GM10248 (cell line): ENCODE results near the gene CYP26C1.

Source experiments
- CTCF ChIA-PET: fragments of 300-600 bp; sonication (Branson Sonifier 250); formaldehyde crosslinking; extraction: SDS; loops from one replicate; lab custom pipeline; 2021; ENCODE audit warnings: antibody characterized with exemption; lab: Yijun Ruan, JAX
- POLR2A ChIA-PET: fragments of 350-650 bp; sonication (Branson Sonifier 250); formaldehyde crosslinking; extraction: SDS; loops from one replicate; lab custom pipeline; 2020; ENCODE audit warnings: antibody characterized with exemption; lab: Yijun Ruan, JAX
- DNase-seq: peaks from one replicate; pipeline ENCODE4 v3.0.0; 2012; ENCODE audit errors: extremely low spot score
- CTCF ChIP-seq: IDR thresholded peaks from 2 replicates; pipeline ENCODE4 v1.5.1; 2012; ENCODE audit warnings: mild to moderate bottlenecking, low read depth; ENCODE audit errors: extremely low read depth, missing control alignments, control extremely low read depth

CYP26C1 gene

DNA sequence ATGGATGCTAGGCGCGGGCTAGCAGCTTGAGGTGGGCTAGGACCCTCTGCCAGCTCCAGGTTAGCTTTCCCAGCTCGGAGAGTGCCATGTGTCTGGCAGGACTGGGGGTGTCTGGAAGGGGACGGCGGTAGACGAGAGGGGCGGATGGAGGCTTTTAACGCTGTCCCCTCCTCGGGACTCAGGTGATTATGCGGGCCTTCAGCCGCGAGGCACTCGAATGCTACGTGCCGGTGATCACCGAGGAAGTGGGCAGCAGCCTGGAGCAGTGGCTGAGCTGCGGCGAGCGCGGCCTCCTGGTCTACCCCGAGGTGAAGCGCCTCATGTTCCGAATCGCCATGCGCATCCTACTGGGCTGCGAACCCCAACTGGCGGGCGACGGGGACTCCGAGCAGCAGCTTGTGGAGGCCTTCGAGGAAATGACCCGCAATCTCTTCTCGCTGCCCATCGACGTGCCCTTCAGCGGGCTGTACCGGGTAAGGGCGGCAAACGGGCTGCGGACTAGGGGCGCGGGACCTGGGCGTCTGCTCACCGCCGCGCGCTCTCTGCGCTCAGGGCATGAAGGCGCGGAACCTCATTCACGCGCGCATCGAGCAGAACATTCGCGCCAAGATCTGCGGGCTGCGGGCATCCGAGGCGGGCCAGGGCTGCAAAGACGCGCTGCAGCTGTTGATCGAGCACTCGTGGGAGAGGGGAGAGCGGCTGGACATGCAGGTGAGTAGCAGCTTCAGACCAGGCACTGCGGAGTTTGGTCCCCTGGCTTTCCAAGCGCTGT, 14.2 kb downstream of the CYP26C1 start:
- DNase-seq, result no peak
- ChIA-PET CTCF (interaction anchor here (2.3 to 4.4 kb wide), 2 partner anchors 7 to 278 kb away, joined by 5 to 17 read pairs; no protein-coding TSS in a partner anchor), POLR2A (no interaction called here)
- no peak for TF ChIP-seq CTCF

- TF ChIP-seq CTCF, result no peak
- DNase-seq, result no peak
- CTCF ChIA-PET, result interaction anchor here (2.3 to 4.4 kb wide), 2 partner anchors 8 to 277 kb away, joined by 5 to 17 read pairs; no protein-coding TSS in a partner anchor
- POLR2A ChIA-PET, result no interaction called here
Measured at GRCh38 chr10:93075369-93076221, 15.0 kb downstream of the CYP26C1 start.

DNA sequence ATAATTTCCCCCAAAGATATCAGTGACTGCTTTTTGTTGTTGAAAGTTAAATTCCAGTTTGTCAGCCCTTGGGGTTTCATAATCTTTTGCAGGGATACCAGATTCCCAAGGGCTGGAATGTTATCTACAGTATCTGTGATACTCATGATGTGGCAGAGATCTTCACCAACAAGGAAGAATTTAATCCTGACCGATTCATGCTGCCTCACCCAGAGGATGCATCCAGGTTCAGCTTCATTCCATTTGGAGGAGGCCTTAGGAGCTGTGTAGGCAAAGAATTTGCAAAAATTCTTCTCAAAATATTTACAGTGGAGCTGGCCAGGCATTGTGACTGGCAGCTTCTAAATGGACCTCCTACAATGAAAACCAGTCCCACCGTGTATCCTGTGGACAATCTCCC, 16.3 kb downstream of the CYP26C1 start:
- CTCF ChIA-PET, result interaction anchor here (1.1 to 4.4 kb wide), 5 partner anchors 9 to 276 kb away, joined by 3 to 17 read pairs (median 4); no protein-coding TSS in a partner anchor
- POLR2A ChIA-PET, result no interaction called here
- TF ChIP-seq CTCF, result no peak
- DNase-seq, result no peak

- DNase-seq, result no peak
- ChIA-PET CTCF (interaction anchor here (1.1 to 4.4 kb wide), 4 partner anchors 13 to 275 kb away, joined by 3 to 17 read pairs (median 4); no protein-coding TSS in a partner anchor), POLR2A (no interaction called here)
- no peak for TF ChIP-seq CTCF
Measured at GRCh38 chr10:93077860-93078337, 17.3 kb downstream of the CYP26C1 start.

DNA sequence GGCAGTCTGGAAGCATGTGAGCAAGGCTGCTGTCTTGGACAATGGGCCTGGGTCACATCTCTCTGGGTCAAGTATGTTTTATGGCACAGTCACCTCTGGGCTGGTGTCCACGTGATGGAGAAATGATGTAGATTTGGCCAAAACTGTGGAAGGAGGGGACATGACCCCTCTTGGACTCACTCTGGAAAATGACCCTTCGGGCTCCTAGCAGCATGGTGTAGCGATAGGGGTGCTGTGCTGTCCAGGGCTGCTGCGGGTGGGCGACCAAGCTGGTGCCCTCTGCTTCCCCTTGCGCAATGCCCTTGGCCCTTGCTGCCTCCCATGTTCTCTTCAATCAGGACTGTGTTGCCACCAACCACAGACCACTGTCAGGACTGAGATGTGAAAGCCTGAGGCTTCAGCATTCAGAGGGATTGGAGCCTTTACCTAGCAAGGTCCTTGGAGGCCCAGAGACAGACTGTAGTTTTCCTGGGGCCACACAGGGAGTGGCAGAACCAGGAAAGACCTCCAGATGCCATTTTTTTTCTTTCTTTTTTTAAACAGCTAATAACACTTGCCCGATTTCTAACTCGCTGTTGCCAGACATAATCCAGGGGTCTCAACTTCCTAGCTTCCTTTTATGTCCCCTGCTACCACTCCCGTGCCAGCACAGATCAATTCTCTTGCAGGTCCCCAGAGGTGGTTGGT, 19.2 kb downstream of the CYP26C1 start:
- ChIA-PET POLR2A (no interaction called here), CTCF (interaction anchor here (0.6 to 4.4 kb wide), 27 partner anchors 8 to 432 kb away, joined by 3 to 17 read pairs (median 3); partner anchors contain the start of genes CEP55, CYP26C1 and MYOF)
- no peak for TF ChIP-seq CTCF
- DNase-seq, result no peak
